DOHH2 (cell line): ENCODE results near the gene MDFI.

Experiments used
- H3F3A ChIP-seq: fragments of 200-600 bp; sonication (generic), shearing (Covaris generic); 2 replicates; pipeline ENCODE4 v1.6.0; 2016; ENCODE audit warnings: antibody characterized with exemption, mild to moderate bottlenecking; ENCODE audit not compliant: control insufficient read depth, insufficient read depth
- H3K27ac ChIP-seq: fragments of 200-600 bp; sonication (generic); 2 replicates; pipeline ENCODE4 v1.5.1; 2014; ENCODE audit warnings: low read depth, mild to moderate bottlenecking, low read length, moderate library complexity
- H3K27me3 ChIP-seq: fragments of 200-600 bp; sonication (generic); 2 replicates; pipeline ENCODE4 v1.6.1; 2014; ENCODE audit warnings: mild to moderate bottlenecking, low read length, mixed read lengths; ENCODE audit not compliant: control insufficient read depth
- H3K36me3 ChIP-seq: fragments of 200-600 bp; sonication (generic); 2 replicates; pipeline ENCODE4 v1.6.1; 2014; ENCODE audit warnings: mild to moderate bottlenecking, low read length, moderate library complexity, mixed read lengths; ENCODE audit not compliant: control insufficient read depth
- H3K4me1 ChIP-seq: fragments of 200-600 bp; sonication (generic); 2 replicates; pipeline ENCODE4 v1.6.1; 2014; ENCODE audit warnings: mild to moderate bottlenecking, low read length, mixed read lengths; ENCODE audit not compliant: control insufficient read depth
- H3K4me2 ChIP-seq: fragments of 200-600 bp; sonication (generic); 2 replicates; pipeline ENCODE4 v1.6.0; 2014; ENCODE audit warnings: mild to moderate bottlenecking, low read length, moderate library complexity
- H3K4me3 ChIP-seq: fragments of 200-600 bp; sonication (generic); 2 replicates; pipeline ENCODE4 v1.5.1; 2014; ENCODE audit warnings: mild to moderate bottlenecking, low read length, mixed read lengths
- H3K79me2 ChIP-seq: fragments of 200-600 bp; sonication (generic); 2 replicates; pipeline ENCODE4 v1.6.1; 2014; ENCODE audit warnings: mild to moderate bottlenecking, low read length, mixed read lengths; ENCODE audit not compliant: control insufficient read depth
- H3K9me2 ChIP-seq: fragments of 200-600 bp; sonication (generic); replicated peaks from 2 replicates; pipeline ENCODE4 v1.6.1; 2014; ENCODE audit warnings: mild to moderate bottlenecking, low read length, mixed read lengths; ENCODE audit not compliant: control insufficient read depth
- H3K9me3 ChIP-seq: fragments of 200-600 bp; sonication (generic); 2 replicates; pipeline ENCODE4 v1.6.1; 2014; ENCODE audit warnings: antibody characterized with exemption, low read length, mixed read lengths; ENCODE audit not compliant: control insufficient read depth, insufficient read depth
- H4K20me1 ChIP-seq: fragments of 200-600 bp; sonication (generic); 2 replicates; pipeline ENCODE4 v1.6.0; 2014; ENCODE audit warnings: low read depth, mild to moderate bottlenecking, antibody characterized with exemption, low read length, moderate library complexity; ENCODE audit not compliant: control insufficient read depth, insufficient read depth
- CTCF ChIP-seq: fragments of 200-600 bp; sonication (generic); IDR thresholded peaks from one replicate; pipeline ENCODE4 v1.5.1; 2014; ENCODE audit warnings: antibody characterized with exemption, mild to moderate bottlenecking, low read depth, low read length; ENCODE audit not compliant: poor library complexity, severe bottlenecking
- EZH2phosphoT487 ChIP-seq: fragments of 200-600 bp; sonication (generic); IDR thresholded peaks from 2 replicates; pipeline ENCODE4 v1.6.1; 2017; ENCODE audit warnings: borderline replicate concordance, mild to moderate bottlenecking, antibody characterized with exemption, low read length, moderate library complexity, mixed read lengths

The MDFI gene

GRCh38 chr6:41700463-41701347, 62.4 kb downstream of the MDFI start:
- peaks cover 43% of the 10 kb centered on the region for H3K36me3 ChIP-seq
- no peaks in the 10 kb centered on the region for H3K9me2 ChIP-seq
- H3K9me3 ChIP-seq, result no peaks in the 10 kb centered on the region
- H3K79me2 ChIP-seq, result peaks cover 74% of the 10 kb centered on the region
- no peaks in the 10 kb centered on the region for H3F3A ChIP-seq
- peak overlapping the region; percentile 82 for H3K27ac ChIP-seq
- peak overlapping the region; percentile 71 for H3K4me2 ChIP-seq
- H4K20me1 ChIP-seq, result no peaks in the 10 kb centered on the region
- no peaks in the 10 kb centered on the region for H3K27me3 ChIP-seq
- no peak for TF ChIP-seq CTCF
- no peak for TF ChIP-seq EZH2phosphoT487
- H3K4me1 ChIP-seq, result peaks cover 67% of the 10 kb centered on the region
- H3K4me3 ChIP-seq, result peak overlapping the region; percentile 47

GRCh38 chr6:41702089-41702745, 63.9 kb downstream of the MDFI start:
- Histone ChIP-seq H3K79me2 (peaks cover 79% of the 10 kb centered on the region), H3K9me2 (no peaks in the 10 kb centered on the region), H3K36me3 (peaks cover 43% of the 10 kb centered on the region), H3K4me3 (no peak overlapping the region; the same call in 1 of the 2 replicates), H3K4me2 (0 out of 2 replicates have a peak overlapping the region, but pooled peaks have one; percentile 71), H3K27ac (no peak overlapping the region), H4K20me1 (no peaks in the 10 kb centered on the region), H3K9me3 (no peaks in the 10 kb centered on the region), H3K27me3 (no peaks in the 10 kb centered on the region), H3F3A (peaks cover 3% of the 10 kb centered on the region; the same call in 1 of the 2 replicates), H3K4me1 (peaks cover 82% of the 10 kb centered on the region)
- TF ChIP-seq CTCF (no peak), EZH2phosphoT487 (no peak)

- no peaks in the 10 kb centered on the region for H3K27me3 ChIP-seq
- no peak overlapping the region for H3K4me3 ChIP-seq
- peaks cover 40% of the 10 kb centered on the region for H3K36me3 ChIP-seq
- TF ChIP-seq EZH2phosphoT487 (no peak), CTCF (no peak)
- peaks cover 89% of the 10 kb centered on the region for H3K4me1 ChIP-seq
- H3K4me2 ChIP-seq, result 0 out of 2 replicates have a peak overlapping the region, but pooled peaks have one; percentile 71
- peaks cover 6% of the 10 kb centered on the region for H3F3A ChIP-seq
- no peaks in the 10 kb centered on the region for H3K9me2 ChIP-seq
- H3K9me3 ChIP-seq, result no peaks in the 10 kb centered on the region
- H3K27ac ChIP-seq, result no peak overlapping the region
- peaks cover 80% of the 10 kb centered on the region for H3K79me2 ChIP-seq
- no peaks in the 10 kb centered on the region for H4K20me1 ChIP-seq
Measured at GRCh38 chr6:41702771-41703494, 64.7 kb downstream of the MDFI start.
